OCI-LY7 (cell line): ENCODE data around the gene ADAMTS20.

Source experiments
- CTCF ChIP-seq: fragments of 200-600 bp; sonication (generic); conservative IDR thresholded peaks from 2 replicates; pipeline ENCODE4 v1.5.1; 2014; ENCODE audit warnings: mild to moderate bottlenecking, antibody characterized with exemption, low read length, moderate library complexity, mixed read lengths
- EZH2phosphoT487 ChIP-seq: fragments of 200-600 bp; sonication (generic); IDR thresholded peaks from 2 replicates; pipeline ENCODE4 v1.6.1; 2018; ENCODE audit warnings: low read depth, borderline replicate concordance, mild to moderate bottlenecking, mixed run types, antibody characterized with exemption, low read length, moderate library complexity, mixed read lengths

GRCh38 chr12:43396671-43397070, 155.3 kb downstream of the ADAMTS20 start:
- TF ChIP-seq CTCF (no peak), EZH2phosphoT487 (no peak)
